Psoas muscle (tissue), 8 donors: ENCODE results near the gene RPTOR. TPM values are rescaled to one million over a fixed set of nuclear protein-coding genes. Genes with fewer than 3 reads are reported as not detected.
A peak's percentile ranks its signal among the peaks of the same experiment; 100 is the strongest.

ENCODE experiments used
- ATAC-seq, 4 donors: fragments of 200-7000 bp; cut with Tn5 transposase; one replicate each; pipeline ENCODE4 v1.9.1; 2020; ENCODE audit warnings: moderate library complexity in 3 of 4, mild to moderate bottlenecking in 2 of 4
- DNase-seq, 2 donors: peaks; one replicate each; pipeline ENCODE4 v3.0.0-alpha.2; 2020
- H3K27ac ChIP-seq: fragments of 200-600 bp; one replicate; pipeline ENCODE4 v1.8.0; 2022
- H3K27me3 ChIP-seq, 3 donors: fragments of 200-600 bp in 1 of 3; one replicate each; pipeline versions ENCODE4 v1.6.1 to v1.8.0; 2013 to 2022; ENCODE audit warnings: low read length in 2 of 3, mild to moderate bottlenecking in 2 of 3, moderate library complexity in 1 of 3; ENCODE audit not compliant: insufficient read depth in 3 of 3
- H3K36me3 ChIP-seq, 2 donors: fragments of 200-600 bp in 1 of 2; one replicate each; pipeline versions ENCODE4 v1.6.1 to v1.8.0; 2013 to 2022; ENCODE audit warnings: low read depth in 1 of 2, mild to moderate bottlenecking in 1 of 2, moderate library complexity in 1 of 2; ENCODE audit not compliant: insufficient read depth in 1 of 2
- H3K4me1 ChIP-seq: fragments of 200-600 bp; one replicate; pipeline ENCODE4 v1.8.0; 2022
- H3K4me3 ChIP-seq: fragments of 200-600 bp; one replicate; pipeline ENCODE4 v1.8.0; 2022; ENCODE audit warnings: mild to moderate bottlenecking
- H3K9me3 ChIP-seq: fragments of 200-600 bp; one replicate; pipeline ENCODE4 v1.8.0; 2022
- CTCF ChIP-seq: fragments of 200-600 bp; IDR thresholded peaks from one replicate; pipeline ENCODE4 v1.8.0; 2022; ENCODE audit warnings: antibody characterized with exemption
- WGBS, 3 donors: extraction: QIAGEN DNeasy Blood & Tissue Kit; methylation state at CpG; one replicate each; pipeline versions ENCODE4 v1.1.6 to v1.1.7; 2013; 5-methylcytosine and 5-hydroxymethylcytosine counted together
- intact Hi-C, 2 donors: fragments of 100-400 bp; cut with DNase I; formaldehyde crosslinking; loops; one replicate each; pipeline versions ENCODE4 v1.11.0 to v1.14.2; 2022
- polyA plus RNA-seq, 3 donors: library from polyadenylated mRNA; stranded (reverse); fragments of 200-250 nt; gene quantifications; one replicate each; pipeline ENCODE4 v1.2.3, GENCODE V29; 2013
- total RNA-seq, 4 donors: library from RNA; stranded (reverse); fragmentation: NEBNext Ultra II Directional in 2 of 4; extraction: Animal tissue kit (Norgen Biotek cat#: 25700) in 2 of 4; gene quantifications; one replicate each; pipeline versions ENCODE4 v1.2.1 to v1.2.4, GENCODE V29; 2021 to 2023
- donor health status: healthy with polysubstance abuse.
- donor health status: DM: no; HTN: no; CAD: no; lungs with moderate emphysema.
- donor health status: Bipolar disorder and iron deficiency.
- donor health status: healthy.
- donor health status: DM: yes; HTN: yes; CAD: no.
- donor health status: DM: no; HTN: no; CAD: no.
- donor health status: DM: no; HTN: no; CAD: no.
- donor health status: DM: yes; HTN: yes; CAD: no.

Gene RPTOR
- total and polyA plus RNA-seq, 7 donors = 13.6 to 82.2 (median 32.5) TPM

- H3K4me1 ChIP-seq = peaks cover 39% of the 10 kb centered on the region
- H3K36me3 ChIP-seq = peaks cover 0 to 1% of the 10 kb centered on the region in 2 donors
- H3K27me3 ChIP-seq = no peaks in the 10 kb centered on the region
- no peaks in the 10 kb centered on the region for H3K9me3 ChIP-seq
- TF ChIP-seq CTCF = peak; percentile 41
- intact Hi-C loops = no loop called here
- ATAC-seq (peak; percentile 43 to 77 (median 70)), DNase-seq (peak; percentile 69 to 80)
- peak overlapping the region; percentile 53 for H3K27ac ChIP-seq
- WGBS, 3 donors = 48 to 64% (median 54%) methylated on average over 14 of the region's 14 CpGs
- H3K4me3 ChIP-seq = no peak overlapping the region
These were observed 105.2 kb downstream of the RPTOR start for GRCh38 chr17:80649672-80650330.

GRCh38 chr17:80650331-80650672 lies 105.7 kb downstream of the RPTOR start:
- 84 to 88% (median 86%) methylated on average over 8 of the region's 8 CpGs for WGBS, 3 donors
- Histone ChIP-seq H3K4me3 (no peak overlapping the region), H3K4me1 (peaks cover 39% of the 10 kb centered on the region), H3K9me3 (no peaks in the 10 kb centered on the region), H3K27ac (peak overlapping the region; percentile 53), H3K36me3 (no peaks in the 10 kb centered on the region), H3K27me3 (no peaks in the 10 kb centered on the region)
- ATAC-seq = no peak
- intact Hi-C loops = no loop called here
- no peak for DNase-seq
- TF ChIP-seq CTCF = no peak

GRCh38 chr17:80650751-80651518 lies 106.3 kb downstream of the RPTOR start:
- intact Hi-C loops = no loop called here
- WGBS, 3 donors = 87 to 90% (median 90%) methylated on average over 17 of the region's 17 CpGs
- Histone ChIP-seq H3K4me1 (peaks cover 39% of the 10 kb centered on the region), H3K27me3 (no peaks in the 10 kb centered on the region), H3K4me3 (no peak overlapping the region), H3K27ac (no peak overlapping the region), H3K9me3 (no peaks in the 10 kb centered on the region), H3K36me3 (no peaks in the 10 kb centered on the region)
- no peak for TF ChIP-seq CTCF
- peak in 1 of 2 donors; percentile 2 for DNase-seq
- ATAC-seq = no peak

- H3K4me1 ChIP-seq = peaks cover 27% of the 10 kb centered on the region
- no peak overlapping the region for H3K4me3 ChIP-seq
- DNase-seq (no peak), ATAC-seq (no peak)
- peaks cover 6% of the 10 kb centered on the region for H3K9me3 ChIP-seq
- no peaks in the 10 kb centered on the region for H3K36me3 ChIP-seq
- WGBS, 3 donors = 85 to 90% (median 87%) methylated on average over 3 of the region's 3 CpGs
- H3K27me3 ChIP-seq = no peaks in the 10 kb centered on the region
- intact Hi-C loops = no loop called here
- TF ChIP-seq CTCF = no peak
- no peak overlapping the region for H3K27ac ChIP-seq
These were observed 108.2 kb downstream of the RPTOR start for GRCh38 chr17:80652756-80653330.
